DMS 273 (cell line): ENCODE data around the gene MRPL36.
A peak's percentile ranks its signal among the peaks of the same experiment; 100 is the strongest.

Source experiments
- DNase-seq: peaks from one replicate; lab custom pipeline; 2025; ENCODE audit not compliant: unreplicated experiment; lab: John Stamatoyannopoulos, UW

The MRPL36 gene

GRCh38 chr5:1765880-1766235 is 33.8 kb downstream of the MRPL36 start:
- no peak for DNase-seq

- DNase-seq: no peak
Observed at GRCh38 chr5:1765141-1765879, 34.3 kb downstream of the MRPL36 start.

- DNase-seq: no peak
Observed at GRCh38 chr5:1764606-1764960, 35.1 kb downstream of the MRPL36 start.

- no peak for DNase-seq
Observed at GRCh38 chr5:1763960-1764605, 35.6 kb downstream of the MRPL36 start.

- peak; percentile 50 for DNase-seq
Observed at GRCh38 chr5:1763548-1763911, 36.1 kb downstream of the MRPL36 start.

- no peak for DNase-seq
Observed at GRCh38 chr5:1762883-1763547, 36.6 kb downstream of the MRPL36 start.

- DNase-seq: peak; percentile 23
Observed at GRCh38 chr5:1762121-1762882, 37.3 kb downstream of the MRPL36 start.

GRCh38 chr5:1761453-1761755 is 38.2 kb downstream of the MRPL36 start:
- no peak for DNase-seq

GRCh38 chr5:1760656-1761452 is 38.8 kb downstream of the MRPL36 start:
- no peak for DNase-seq

GRCh38 chr5:1760231-1760630 is 39.4 kb downstream of the MRPL36 start:
- DNase-seq: no peak

- no peak for DNase-seq
Observed at GRCh38 chr5:1759378-1759970, 40.2 kb downstream of the MRPL36 start.

GRCh38 chr5:1758574-1758973 is 41.1 kb downstream of the MRPL36 start:
- DNase-seq: no peak

GRCh38 chr5:1757511-1757910 is 42.1 kb downstream of the MRPL36 start:
- no peak for DNase-seq

- no peak for DNase-seq
Observed at GRCh38 chr5:1756481-1756880, 43.2 kb downstream of the MRPL36 start.

GRCh38 chr5:1755321-1755949 is 44.2 kb downstream of the MRPL36 start:
- DNase-seq: no peak

- DNase-seq: no peak
Observed at GRCh38 chr5:1754531-1755220, 45.0 kb downstream of the MRPL36 start.

GRCh38 chr5:1753490-1753889 is 46.1 kb downstream of the MRPL36 start:
- no peak for DNase-seq

- no peak for DNase-seq
Observed at GRCh38 chr5:1752881-1753280, 46.8 kb downstream of the MRPL36 start.
